PC-3 (cell line): ENCODE data around the gene GPR25.

Experiments
- EZH2phosphoT487 ChIP-seq: fragments of 300-600 bp; sonication (generic); IDR thresholded peaks from 2 replicates; pipeline ENCODE4 v1.6.1; 2018; ENCODE audit warnings: mild to moderate bottlenecking, antibody characterized with exemption, low read length, borderline replicate concordance
- TF ChIP-seq, protein P1 (sequence below): fragments of 300-600 bp; sonication (generic); conservative IDR thresholded peaks from 2 replicates; pipeline ENCODE4 v1.5.1; 2017; ENCODE audit warnings: antibody characterized with exemption, low read depth, mild to moderate bottlenecking, low read length

DNA sequence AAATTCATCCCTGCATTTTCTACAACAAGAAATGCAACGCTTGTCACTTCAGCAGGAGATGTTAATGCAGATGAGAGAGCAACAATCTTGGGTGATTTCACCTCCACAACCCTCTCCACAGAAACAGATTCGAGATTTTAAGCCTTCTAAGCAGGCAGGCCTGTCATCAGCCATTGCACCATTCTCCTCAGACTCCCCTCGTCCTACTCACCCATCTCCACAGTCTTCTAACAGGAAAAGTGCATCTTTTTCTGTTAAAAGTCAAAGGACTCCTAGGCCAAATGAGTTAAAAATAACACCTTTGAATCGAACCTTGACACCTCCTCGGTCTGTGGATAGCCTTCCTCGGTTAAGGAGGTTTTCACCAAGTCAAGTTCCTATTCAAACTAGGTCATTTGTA lies 23.4 kb upstream of the GPR25 start:
- TF ChIP-seq, protein P1, sequence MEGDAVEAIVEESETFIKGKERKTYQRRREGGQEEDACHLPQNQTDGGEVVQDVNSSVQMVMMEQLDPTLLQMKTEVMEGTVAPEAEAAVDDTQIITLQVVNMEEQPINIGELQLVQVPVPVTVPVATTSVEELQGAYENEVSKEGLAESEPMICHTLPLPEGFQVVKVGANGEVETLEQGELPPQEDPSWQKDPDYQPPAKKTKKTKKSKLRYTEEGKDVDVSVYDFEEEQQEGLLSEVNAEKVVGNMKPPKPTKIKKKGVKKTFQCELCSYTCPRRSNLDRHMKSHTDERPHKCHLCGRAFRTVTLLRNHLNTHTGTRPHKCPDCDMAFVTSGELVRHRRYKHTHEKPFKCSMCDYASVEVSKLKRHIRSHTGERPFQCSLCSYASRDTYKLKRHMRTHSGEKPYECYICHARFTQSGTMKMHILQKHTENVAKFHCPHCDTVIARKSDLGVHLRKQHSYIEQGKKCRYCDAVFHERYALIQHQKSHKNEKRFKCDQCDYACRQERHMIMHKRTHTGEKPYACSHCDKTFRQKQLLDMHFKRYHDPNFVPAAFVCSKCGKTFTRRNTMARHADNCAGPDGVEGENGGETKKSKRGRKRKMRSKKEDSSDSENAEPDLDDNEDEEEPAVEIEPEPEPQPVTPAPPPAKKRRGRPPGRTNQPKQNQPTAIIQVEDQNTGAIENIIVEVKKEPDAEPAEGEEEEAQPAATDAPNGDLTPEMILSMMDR, result no peak
- TF ChIP-seq EZH2phosphoT487, result no peak
